ENCODE data around the gene BIN1.
A peak's percentile ranks its signal among the peaks of the same experiment; 100 is the strongest.

BIN1 gene

DNA sequence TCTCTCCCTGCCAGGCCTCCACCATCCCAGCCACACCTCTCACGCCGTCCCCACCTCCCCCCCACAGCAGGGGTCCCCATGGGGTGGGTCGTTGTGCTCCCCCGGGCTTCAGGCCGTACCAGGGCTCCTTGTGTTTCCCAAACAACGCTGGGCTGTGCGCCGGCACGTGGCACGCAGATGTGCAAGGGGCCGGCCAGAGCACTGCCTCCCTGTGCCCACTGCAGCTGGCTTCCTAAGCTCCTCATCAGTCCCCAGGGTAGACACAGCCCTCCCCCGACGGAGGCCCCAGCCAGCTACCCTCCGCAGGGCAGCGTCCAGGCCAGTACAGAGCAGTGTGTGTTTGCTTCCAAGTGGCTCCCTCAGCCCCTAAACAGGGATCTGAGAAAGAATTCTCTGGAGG, 34.0 kb downstream of the BIN1 start:
- no peak for DNase-seq

DNA sequence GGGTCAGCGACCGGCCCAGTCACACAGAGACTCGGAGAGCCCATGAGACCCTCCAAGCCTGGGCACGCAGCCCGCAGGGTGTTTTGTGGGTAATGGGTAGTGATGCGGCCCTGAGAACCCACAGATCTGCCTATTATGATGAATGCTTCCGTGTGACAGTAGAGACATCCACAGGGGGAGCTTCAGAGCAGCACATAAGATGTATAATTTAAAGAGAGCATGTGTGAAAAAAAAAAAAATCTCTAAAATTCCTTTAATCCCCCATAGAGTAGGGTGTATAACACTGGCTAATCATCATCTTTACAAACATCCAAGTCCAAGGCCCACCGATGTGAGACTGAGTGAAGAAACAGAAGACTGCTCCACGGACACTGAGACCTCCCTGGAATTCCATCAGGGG, 34.6 kb downstream of the BIN1 start:
- no peak for DNase-seq

GRCh38 chr2:127071901-127072328, 35.0 kb downstream of the BIN1 start:
- DNase-seq, result no peak

GRCh38 chr2:127070221-127070620, 36.7 kb downstream of the BIN1 start:
- DNase-seq, result no peak

GRCh38 chr2:127069536-127069935, 37.4 kb downstream of the BIN1 start:
- DNase-seq, result no peak

DNA sequence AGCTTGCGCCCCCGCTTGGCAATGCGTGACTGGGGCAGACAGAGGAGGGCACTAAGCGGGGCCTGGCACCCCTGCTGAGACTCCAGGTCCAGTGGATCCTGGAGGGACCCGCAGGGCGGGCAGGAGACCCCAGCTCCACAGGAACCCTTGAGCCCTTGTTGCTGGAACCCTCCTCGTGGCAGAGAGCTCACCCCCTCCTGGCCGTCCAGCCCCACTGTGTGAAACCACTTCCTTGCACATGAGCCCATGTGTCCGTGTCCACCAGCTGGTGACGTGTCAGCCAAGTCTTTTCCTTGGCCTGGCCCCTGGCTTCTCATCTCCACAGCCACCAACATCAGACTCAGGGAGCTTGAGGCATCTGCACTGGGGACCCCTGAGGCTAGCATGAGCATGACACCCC, 38.0 kb downstream of the BIN1 start:
- no peak for DNase-seq

DNA sequence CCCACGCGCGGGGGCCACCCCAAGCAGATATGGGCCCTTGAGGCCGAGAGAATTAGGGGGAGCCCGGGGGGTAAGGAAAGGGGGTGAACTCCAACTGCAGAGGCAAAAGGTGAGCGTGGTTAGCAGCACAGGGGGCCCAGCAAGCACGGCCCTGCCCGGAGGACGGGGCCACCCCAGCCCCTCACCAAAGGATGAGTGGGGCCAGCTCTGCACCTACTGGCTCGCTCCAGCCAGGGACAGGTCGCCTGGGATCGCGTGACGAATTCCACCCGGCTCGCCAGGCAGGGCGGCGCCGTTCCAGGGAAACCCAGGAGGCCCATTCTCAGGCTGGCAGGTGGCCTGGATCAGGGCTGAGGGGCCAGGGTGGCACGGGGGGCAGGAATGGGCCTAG, 38.6 kb downstream of the BIN1 start:
- DNase-seq, result no peak

DNA sequence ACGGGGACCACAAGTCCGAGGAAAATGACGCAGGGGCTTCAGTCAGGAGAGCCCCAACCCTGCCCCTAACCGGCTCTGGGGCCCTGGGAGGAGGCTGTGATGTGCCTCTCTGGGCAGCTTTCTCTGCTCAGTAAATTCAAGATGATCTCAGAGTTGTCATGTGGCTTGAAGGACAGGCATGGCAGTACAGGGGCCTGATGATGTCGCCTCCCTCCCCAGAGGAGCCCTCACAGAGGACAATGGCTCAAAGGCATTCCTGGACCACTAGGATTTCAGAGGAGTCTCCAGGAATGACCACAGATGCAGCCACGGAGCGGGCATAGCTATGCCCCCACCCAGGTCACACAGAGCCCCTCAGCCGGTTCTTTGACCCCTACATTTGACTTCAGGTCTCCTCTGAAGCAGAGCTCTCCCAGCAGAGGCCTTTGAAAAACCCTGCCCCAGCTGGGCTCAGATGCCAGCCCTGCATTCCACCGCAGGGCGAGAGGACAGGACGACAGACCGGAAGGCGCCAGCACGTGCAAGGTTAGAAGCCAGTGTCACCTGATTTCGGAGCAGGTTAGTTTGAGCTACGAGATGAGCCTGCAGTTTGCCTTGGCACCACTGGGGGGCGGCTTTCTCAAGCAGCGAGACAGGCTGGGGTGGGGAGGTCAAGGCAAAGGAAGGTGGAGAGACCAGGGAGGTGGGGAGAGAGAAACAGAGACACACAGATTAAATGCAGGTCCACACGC, 39.2 kb downstream of the BIN1 start:
- peak; percentile 72 to 86 for DNase-seq

DNA sequence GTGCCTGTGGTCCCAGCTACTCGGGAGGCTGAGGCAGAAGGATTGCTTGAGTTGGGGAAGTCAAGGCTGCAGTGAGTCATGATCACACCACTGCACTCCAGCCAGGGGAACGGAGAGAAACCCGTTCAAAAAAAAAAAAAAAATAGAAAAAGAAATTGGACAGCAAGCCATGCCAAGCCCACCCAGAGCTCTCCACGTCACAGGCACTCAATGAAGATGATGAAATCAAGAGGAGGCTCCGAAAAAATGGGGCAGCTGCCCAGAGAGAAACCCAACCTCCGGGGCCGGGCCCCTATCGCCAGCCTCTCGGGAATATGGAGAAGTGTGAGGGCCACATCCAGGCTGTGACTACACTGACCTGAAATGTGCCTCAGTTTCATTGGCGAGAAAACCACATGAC, 40.0 kb downstream of the BIN1 start:
- DNase-seq, result peak in 1 of 2 donors; percentile 48

GRCh38 chr2:127065940-127066318, 41.0 kb downstream of the BIN1 start:
- DNase-seq, result no peak

DNA sequence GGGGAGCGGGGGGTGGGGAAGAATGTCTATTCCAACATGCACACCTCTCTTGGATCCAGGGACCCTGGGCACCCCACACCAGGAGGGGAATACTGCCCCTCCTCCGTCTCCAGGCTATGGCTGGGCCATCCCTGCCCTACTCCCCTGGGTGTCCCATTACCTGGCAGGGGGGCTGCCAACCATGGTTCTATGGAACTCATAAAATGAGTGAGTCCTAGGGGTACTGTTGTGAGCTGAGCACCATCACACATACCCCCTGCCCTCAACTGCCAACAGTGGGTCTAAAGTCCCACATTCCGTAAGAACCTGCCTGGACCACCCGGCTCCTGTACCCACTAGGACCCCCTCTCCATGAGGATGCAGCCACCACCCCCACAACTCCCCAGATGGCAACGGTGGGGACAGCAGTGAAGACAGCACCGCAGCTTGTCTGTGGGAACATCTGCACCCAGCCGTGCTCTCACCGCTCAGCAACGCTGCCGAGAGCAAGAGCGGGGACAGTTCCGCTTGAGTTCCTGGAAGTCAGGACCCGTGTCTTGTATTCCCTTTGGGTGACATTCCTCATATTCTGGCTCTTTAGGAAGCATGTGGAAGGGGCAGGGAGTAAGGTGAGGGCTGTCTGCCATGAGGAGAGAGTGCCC, 41.5 kb downstream of the BIN1 start:
- DNase-seq, result no peak

DNA sequence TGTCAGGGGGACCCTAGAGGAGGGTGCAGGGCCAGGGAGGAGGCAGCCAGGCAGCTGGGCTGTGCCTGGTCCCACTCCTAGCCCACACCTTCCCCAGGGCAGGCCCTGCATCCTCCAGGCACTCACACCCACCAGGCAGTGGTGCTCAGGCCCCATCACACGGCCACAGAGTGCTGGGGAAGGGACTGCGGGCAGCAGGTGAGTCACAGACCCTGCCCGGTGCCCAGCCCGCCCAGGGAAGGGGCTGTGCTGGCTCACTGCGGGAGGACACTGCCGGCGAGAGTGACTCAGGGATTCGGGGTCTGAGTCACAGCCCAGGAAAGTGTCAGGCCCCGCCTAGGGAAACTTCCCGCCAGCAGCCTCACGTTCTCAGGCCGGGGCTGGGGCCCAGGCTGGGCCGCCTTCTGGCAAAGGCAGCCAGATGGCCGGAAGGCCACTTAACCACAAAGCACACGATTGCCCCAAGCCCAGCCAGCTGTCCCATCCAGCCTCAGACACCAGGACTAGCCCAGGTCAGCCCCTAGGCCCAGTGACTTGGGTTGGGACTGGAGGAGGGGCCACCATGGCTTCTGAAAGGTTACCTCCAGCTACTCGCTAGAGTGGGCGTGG, 42.2 kb downstream of the BIN1 start:
- DNase-seq, result peak; percentile 55 to 83

- no peak for DNase-seq
Observed at GRCh38 chr2:127063701-127064590, 43.0 kb downstream of the BIN1 start.

DNA sequence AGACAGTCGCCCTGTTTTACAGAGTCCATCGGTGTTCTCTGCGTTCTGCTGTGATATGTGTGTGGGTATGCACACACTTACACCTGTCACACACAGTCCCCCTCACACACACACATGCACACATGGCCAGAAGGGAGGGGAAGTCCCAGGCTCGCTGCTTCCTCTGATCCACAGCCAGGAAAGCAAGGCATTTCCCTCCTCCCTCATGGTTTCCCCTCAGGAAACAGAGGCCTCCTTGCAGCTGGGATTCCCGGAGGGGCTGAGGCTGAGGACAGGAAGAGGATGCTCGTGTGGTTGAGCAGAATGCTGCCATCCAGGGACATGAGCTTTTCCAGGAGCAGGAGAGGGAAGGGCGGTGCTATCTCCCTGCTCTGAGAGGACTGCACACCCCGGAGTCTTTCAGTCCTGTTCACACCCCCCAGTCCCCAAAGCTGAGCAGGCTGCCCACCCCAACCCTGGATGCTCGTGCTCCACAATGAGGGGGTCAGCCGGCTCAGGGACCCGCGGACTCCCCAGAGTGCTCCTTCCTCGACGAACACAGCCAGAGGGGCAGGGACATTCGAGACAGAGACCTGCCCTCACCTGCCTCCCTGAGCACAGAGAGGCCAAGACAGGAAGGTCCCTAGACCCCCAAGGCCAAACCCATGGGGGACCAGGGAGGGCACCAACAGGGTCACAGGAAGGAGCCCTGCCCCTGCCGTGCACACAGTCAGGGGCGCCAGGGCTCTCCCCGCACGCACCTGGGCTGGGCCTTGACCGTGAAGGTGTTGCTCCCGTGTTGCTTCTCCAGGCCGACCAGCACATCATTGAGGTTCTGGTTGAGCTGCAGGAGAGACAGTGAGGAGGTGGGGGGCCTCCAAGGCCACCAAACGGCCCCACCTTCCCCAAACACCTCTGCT, 45.3 kb downstream of the BIN1 start:
- DNase-seq, result no peak

- DNase-seq, result no peak
Observed at GRCh38 chr2:127060264-127060945, 46.5 kb downstream of the BIN1 start.

DNA sequence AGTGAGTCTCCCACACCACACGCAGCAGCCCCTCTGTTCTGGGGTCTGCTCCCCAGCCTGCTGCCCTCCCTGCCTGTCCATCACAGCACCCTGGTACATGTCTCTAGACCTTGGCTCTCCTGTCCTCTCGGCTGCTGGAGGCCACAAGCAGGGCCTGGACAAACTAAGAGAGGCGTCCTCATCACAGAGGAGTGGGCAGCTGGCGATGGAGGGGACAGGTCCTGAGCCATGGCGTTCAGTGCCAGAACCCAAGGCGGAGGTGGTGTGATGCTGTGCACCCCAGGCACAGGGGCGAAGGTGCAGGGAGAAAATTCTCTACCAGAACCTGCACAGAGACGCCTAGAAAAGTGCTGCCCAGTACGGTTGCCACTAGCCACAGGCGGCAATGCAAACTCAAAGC, 47.4 kb downstream of the BIN1 start:
- no peak for DNase-seq

DNA sequence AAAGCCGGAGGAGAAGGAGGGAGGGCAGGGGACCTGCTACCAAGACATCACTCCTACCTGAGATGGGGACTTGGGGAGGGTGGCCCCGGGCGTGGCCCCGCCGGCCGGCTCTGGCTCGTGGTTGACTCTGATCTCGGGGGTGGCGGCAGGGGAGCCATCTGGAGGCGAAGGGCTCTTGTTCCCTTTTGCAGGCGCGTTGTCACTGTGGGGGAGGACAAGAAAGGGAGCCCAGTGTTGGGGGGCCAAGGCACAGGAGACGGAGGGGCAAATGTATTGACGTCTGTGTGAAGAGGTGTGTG, 48.1 kb downstream of the BIN1 start:
- no peak for DNase-seq

DNA sequence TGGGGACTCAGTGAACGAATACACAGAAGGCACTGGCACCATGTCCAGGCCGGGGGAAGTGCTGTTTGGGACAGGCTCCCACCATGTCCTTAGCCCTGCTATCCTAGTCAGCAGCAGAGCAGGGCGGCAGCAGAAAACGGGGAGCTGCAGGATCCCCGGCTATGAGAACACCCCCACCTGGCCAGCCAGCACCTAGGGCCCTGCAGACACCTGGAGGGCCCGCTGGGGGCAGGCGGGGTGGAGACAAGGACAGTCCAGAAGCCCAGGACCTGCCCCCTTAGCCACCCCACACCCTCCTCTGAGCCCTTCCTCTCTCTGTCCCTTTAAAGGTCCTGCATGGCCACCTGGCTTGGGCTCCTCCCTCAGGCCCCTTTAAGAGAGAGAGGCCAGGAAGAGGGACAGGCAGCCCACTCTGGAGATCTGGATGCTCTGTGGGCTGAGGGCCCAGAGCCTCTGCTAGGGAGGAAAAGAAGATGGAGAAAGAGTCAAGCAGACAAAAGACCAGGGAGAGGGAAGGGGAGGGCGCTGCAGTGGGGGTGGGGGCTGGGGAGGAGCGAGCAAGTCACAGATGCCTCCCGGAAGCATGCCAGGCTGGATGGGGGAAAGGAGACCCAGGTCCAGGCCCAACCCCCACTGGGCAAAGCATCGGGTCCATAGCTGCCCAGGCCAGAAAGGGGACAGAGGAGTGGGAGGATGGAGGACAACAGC, 48.6 kb downstream of the BIN1 start:
- DNase-seq, result no peak

- DNase-seq, result no peak
Observed at GRCh38 chr2:127057371-127058245, 49.3 kb downstream of the BIN1 start.

Measured in CD4-positive, alpha-beta T cell treated with Interferon alpha-2 for 1 hour (primary cell).